HG03442 (cell line): ENCODE data around the gene CD99.

Experiments used
- ATAC-seq: cut with Tn5 transposase; IDR thresholded peaks from one replicate; pipeline ENCODE4 v1.9.1; 2021; ENCODE audit warnings: mild to moderate bottlenecking, moderate library complexity; ENCODE audit not compliant: unreplicated experiment

Gene CD99

DNA sequence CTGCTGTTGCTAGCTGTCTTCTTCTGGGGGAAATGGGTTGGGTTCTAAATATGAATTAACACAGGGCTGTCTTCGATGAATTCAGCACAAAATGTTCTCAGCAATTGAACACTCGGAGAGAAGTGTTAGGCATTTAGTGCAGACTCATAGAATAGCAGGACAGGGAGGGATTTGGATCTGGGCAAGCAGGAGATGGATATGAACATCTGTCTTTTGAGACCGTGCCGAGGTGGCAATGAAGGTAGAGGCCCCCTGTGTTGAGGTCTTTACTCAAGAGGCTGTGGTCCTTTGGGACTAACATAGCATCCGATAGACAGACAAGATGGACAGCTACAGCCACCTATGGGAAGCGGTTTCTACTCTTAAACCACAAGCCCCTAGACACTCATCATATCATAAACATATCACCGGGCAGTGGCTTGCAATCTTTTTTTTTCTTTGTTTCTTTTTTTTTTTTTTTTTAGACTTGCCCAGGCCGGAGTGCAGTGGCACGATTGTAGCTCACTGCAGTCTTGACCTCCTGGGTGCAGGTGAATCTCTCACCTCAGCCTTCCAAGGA, 6.7 kb downstream of the CD99 start:
- no peak for ATAC-seq

DNA sequence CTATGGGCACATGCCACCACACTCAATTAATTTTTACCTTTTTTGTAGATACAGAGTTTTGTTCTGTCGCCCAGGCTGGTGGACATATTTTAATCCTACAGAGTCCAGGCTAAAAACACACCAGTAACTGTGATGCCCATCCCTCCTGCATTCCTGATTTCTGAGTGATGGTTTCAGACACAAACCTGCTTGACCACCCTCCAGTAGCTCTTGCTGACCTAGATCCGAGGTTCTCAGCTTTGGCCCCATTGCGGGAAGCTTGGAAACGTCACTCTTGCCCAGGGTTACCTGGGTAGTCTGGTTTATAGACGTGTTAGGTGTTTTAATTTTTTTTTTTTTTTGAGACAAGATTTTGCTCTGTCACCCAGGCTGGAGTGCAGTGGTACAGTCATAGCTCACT, 7.5 kb downstream of the CD99 start:
- ATAC-seq: no peak

DNA sequence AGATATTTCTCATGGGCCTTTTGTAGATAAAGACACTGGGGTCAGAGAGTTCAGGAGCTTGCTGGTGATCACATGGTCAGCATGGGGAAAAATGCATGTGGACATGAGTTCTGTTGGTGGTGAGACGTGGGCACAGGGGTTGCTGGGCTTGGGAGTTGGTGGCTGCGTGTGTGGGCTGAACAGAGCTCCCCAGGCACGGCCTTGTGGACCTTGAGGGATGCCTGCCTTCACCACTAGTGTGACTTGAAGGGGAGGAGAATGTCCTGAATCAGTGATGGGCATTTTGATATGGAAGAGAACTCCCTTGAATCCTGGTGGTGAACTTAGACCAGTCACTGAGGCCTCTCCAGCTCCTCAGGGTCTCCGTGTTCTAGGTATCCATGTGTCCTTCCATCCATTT, 8.9 kb downstream of the CD99 start:
- no peak for ATAC-seq

DNA sequence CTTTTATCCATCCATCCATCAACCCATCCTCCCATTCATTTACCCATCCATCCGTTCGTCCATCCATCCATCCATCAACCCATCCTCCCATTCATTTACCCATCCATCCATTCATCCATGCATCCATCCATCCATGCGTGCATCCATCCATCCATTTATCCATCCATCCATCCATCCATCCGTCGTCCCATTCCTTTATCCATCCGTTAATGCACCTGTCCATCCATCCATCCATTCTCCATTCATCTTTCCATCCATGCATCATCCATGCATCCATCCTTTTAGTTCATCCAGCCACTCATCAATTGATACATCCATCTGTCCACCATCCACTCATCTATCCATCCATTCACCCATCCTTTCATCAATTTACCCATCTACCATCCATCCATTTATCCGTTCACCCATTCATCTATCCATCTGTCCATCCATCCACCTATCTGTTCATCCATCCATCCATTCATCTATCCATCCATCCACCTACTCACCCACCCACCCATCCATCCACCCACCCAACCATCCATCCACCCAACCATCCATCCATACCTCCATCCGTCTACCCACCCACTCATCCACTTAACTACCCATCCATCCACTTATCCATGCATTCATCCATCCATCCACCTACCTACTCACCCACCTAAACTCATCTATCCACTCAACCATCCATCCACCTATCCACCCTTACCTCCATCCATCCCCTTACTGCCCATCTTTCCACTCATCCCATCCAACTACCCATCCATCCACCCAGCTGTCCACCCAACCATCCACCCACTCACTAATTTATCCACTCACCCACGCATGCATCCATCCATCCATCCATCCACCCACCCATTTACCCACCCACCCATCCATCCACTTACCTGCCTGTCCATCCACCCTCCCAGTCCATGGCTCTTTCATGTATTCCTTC, 9.6 kb downstream of the CD99 start:
- no peak for ATAC-seq

DNA sequence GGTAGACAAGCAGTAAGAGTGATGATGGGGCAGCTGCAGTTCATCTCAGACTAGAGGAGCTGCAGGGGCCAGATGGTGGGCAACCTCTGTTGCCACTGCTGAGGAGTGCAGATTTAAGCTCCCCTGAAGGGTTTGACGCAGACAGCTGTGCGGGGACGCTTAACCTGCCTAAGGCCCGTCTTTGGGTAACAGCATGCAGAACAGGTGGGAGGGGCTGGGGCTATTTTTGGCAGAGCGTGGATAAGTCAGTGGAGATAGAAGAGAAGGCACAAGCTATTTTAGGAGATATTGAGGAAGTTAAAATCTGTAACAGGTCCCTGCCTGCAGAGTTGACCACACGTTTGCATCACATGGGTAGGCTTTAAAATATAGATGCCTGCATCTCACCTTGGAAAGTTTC, 10.5 kb downstream of the CD99 start:
- peak; percentile 38 for ATAC-seq

DNA sequence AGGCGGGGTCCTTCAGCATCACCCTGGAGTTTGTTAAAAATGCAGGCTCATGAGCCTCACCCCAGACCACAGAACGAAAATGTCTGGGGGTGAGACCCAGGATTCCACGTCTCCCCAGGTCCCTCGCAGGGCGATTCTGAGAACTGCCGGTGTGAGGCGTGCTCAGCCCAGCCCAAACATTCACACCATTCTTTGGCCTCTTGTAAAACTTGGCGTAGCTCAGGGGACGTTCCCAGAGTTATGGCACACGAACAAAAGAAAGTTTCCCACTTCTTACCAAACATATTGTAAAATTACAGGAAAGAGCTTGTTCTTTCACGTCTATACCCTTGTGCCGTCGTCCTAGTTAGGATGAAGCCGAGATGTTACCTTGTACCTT, 12.9 kb downstream of the CD99 start:
- ATAC-seq: no peak

DNA sequence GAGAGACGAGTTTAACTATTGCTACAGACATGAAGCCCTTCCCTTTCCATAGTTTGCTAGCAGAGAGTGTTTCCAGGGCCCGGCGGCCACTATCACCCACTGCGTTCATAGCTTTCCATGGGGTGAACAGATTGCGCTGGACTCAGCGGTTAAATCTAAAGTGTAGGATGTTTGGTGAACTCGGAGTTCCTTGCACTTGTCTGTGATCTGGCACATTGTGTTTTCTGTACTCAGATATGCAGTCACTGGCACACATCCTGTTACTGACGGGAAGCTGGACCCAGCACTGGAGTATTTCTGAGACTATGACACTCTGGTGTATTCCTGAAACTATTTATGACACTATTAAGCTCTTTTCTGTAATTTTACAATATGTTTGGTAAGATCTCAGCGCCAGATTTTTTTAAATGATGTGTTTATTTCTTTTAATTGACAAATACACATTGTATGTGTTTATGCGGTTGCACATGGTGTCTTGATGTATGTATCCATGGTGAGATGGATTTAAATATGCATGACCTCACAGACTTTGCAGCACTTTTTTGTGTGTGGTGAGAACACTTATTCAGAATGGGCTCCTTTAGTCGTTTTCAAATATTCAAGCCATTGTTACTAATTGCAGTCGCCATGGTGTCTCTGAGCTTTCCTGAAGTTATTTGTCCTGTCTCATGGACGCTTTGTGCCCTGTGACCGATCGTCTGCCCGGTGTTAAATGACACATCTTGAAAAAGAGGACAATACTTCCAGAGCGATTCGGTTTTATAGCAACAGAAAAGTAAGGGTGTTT, 14.1 kb downstream of the CD99 start:
- no peak for ATAC-seq

DNA sequence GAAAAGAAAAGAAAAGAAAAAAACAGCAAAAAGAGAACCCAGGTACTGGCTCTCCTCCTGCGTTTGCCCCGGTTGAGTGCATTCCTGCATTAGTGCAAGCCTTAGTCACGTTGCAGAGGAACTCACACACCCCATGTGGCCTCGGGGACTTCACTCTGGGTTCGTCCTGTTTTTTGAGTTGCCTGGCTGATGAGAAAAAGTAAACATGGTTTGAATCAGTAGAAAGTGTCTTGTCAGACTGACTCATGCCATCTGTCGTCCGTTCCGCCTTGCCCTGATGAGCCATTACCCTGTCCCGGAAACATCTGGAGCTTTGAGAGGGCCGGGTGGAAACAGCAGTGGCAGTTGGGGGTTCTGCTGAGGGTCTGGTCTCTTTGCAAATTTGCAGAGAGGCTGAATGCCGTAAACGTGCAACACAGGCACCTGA, 16.3 kb downstream of the CD99 start:
- peak; percentile 83 for ATAC-seq

DNA sequence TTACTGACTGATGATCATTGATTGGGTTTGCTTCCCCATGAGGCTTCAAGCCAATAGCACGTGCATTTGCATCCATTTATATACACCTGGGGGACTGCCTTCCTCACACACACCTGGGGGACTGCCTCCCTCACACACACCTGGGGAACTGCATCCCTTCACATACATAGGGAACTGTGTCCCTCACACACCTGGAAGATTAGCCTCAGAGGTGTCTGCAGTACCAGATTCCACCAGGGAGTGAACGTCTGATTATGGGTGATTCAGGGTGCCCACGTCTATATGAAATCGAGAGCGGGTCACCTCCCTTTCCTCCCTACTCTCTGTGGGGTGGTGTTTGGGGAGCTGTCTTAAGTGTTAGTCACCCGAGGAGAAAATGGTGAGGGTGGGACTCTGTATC, 16.9 kb downstream of the CD99 start:
- no peak for ATAC-seq

DNA sequence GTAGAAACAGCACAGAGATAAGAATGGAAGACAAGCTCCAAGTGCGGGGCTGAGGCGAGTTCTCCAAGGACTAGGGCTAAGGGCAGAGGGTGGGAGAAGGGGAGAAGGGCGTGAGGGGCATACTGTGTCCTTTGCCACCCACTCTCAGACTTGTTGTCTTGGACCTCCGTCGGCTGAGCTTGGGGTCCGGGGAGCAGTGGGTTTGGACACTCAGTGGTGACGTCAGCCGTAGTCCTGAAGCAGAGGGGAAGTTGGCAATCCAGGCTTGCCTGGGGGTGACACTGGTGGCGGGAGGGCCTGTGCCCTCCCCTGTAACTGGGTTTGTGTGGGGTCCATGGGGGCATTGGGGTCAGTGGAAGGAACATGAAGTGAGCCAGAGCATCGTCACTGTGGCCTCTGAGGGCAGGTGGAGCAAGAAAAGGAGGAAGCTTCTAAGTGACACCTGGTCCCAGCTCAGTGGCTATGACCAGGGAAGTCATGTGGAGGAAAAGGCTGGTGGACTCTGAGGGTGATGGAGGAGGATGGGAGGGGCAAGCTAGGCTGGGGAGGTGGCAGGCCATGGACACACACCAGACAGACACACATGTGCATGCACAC, 17.6 kb downstream of the CD99 start:
- no peak for ATAC-seq

DNA sequence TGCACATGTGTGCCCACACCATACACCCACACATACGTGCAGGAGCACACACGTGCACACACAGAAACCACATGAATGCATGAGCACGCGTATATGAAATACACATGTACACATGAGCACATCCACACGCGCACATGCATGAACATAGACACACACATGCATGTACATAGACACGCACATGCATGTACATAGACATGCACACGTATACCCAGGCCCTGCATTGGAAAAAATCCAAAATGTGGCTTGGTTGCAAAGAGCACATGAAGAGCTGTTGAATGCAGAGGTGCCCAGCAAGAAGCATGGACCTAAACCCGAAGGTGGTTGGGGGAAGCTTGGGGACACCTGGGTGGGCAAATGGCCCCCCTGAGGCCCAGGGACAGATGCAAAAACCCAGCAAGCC, 18.5 kb downstream of the CD99 start:
- ATAC-seq: no peak

DNA sequence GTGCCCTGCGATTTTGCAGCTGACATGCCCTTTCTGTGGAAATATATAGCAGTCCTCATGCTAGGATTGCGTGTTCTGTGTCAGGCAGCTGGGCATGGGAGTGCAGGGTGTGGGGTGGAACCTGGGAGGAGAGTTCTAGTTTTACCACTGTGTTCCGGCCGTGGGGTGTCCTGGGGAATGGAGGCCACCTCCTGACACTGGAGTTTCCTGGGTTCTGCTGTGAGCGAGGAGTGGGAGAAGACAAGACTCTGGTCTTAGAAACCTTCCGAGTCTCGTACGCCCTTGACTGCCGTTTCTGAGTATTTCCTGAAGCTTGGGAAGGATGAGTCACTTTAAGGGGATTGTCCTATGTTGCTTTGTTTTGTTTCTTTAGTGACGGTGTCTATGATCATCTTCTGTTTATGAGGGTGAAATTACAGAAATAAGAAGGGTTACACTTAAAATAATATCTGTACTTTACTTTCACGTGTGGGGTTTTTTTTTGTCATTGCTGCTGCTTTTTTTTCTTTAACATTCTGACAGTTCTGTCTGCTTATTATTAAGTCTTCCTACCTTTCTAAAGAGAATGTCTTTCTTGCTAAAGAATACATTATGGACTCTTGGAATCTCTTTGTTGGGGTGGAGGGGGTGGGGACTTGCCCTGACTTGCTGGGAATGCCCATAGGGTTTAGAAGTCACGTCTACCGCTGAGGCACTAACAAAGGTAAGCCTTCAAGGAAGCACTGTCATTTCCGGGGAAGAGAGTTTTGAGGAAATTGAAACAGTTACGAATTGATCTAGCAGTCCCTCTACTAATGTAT, 19.1 kb downstream of the CD99 start:
- ATAC-seq: no peak

DNA sequence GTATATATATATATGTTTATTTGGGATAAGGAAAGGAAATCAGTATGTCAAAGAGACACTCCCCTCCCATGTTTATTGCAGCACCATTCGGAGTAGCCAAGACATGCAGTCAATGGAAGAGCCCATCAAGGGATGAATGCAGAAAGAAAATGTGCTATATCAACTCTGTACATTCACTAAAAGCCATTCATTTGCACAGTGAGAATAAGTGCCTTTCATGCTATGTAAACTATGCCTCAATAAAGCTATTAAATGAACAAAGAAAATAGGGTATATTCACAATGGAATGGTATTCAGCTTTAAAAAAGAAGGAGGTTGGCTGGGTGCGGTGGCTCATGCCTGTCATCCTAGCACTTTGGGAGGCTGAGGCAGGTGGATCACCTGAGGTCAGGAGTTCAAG, 20.3 kb downstream of the CD99 start:
- no peak for ATAC-seq

DNA sequence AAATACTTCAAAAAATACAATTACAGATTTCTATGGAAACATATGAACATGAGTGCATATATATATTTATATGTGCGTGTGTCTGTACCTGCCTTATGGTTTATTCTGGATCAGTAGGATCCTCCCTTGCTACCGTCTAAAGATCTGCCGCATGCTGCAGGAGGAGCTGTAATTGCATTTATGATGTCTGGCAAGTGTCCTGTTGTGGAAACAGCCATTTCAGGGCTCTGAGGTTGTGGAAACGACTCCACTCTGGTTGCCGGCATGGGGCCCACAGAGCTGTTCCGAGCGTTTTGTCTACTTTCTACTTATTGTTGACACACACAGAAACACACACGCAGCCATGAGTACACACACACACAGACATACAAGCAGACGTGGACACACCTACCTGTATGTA, 21.3 kb downstream of the CD99 start:
- no peak for ATAC-seq

DNA sequence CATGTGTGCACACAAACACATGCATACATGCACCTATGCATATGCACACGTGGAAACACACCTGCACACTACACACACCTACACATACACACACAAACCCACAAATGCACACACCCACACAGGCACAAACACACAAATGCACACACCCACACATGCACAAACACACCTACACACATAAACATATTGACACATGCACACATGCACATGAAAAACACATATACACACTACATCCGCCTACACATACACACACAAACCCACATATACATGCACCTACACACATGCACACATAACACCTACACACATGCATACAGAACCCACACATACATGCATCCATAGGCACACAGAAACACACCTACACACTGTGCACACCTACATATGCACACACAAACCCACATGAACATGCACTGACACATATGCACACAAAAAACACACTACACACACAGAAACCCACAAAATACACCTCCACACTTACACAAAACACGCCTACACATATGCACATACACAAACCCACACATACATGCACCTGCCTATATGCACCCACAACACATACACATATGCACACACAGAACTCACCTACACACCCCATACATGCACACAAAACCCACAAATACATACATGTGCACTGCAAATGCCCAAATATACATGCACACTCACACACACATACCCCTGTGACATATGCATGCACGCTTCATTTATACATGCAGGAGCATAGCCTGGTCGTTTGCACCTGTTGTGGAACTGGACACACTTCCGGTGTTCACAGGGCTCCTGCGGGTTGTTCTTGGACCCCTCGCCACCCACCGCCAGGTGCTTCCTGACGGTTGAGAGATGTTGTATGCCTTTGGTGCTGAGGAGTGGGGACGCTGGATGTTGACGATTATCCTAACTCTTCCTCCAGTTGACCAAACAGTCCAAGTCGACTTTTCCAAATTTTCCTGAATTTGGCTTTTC, 22.1 kb downstream of the CD99 start:
- ATAC-seq: no peak

DNA sequence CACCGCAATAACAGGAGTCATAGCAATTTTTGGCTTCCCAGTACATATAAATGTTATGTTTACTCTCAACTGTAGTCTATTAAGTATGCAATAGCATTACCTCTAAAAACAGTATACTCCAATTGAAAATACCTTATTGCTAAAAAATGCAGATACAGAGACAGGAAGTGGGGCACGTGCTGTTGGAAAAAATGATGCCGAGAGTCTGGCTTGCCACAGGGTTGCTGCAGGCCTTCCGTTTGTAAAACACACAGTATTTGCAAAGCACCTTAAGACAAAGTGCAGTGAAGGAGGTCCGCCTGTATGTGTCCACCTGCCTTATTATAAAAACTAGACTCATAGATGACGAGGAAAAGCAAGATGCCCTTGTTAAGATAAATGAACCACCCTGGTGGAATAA, 23.5 kb downstream of the CD99 start:
- no peak for ATAC-seq

DNA sequence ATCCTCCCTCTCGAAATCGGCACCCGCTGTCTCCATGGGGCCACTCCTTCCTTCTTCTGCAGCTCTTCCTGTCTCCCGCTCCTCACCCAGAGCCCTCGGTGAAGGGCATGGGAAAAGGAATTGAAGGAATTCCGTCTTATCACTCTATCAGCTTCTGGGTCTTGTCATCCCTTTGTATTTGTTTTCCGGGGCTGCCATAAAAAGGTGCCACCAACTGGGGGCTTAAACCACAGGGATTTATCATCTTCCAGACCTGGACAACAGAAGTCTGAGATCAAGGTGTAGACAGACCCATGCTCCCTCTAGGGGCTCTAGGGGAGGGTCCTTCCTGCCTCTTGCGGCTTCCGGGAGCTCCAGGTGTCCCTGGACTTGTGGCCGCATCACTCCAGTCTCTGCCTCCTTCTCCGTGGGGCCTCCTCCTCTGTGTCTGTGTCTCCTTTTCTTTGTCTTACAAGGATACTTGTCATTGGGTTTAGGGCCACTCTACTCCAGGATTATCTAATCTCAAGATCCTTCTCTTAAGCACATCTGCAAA, 24.0 kb downstream of the CD99 start:
- no peak for ATAC-seq

DNA sequence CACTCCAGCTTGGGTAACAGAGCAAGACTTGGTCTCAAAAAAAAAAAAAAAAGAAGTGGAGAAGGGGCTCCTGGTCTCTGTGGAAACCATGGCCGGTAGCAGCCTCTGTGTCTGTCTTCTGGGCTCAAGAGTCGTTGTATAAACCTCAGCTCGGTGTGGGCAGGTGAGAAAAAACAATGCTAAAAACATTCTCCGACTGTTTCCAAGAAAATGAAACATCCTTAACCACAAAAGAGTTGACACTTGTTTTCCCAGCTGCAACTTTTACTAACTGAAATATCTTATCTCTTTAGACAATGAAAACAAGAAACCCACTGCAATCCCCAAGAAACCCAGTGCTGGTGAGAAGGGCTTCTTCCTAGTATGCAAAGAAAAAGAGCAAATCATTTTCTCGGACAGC, 26.2 kb downstream of the CD99 start:
- no peak for ATAC-seq

DNA sequence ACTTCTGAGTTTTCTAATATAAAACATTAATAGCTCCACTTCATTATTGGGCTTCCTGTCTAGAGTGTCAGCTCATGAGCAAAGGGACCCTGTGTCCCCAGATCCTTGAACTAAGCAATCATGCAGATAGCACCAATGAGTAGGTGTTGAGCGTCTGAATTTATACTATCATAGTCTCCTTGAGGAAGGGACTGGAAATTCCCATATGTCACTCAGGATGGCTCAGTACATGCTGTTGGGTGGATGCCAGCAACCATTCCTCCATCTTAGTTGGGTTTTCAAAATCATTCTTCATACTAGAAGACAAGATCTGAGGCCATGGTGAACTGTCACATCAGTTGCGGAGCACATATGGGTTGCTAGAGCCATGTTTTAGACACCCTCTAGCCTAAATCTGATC, 27.7 kb downstream of the CD99 start:
- no peak for ATAC-seq
